Panc1 (cell line): ENCODE results near the gene C11orf24. TPM values are rescaled to one million over a fixed set of nuclear protein-coding genes. Genes with fewer than 3 reads are reported as not detected.

Experiments
- ATAC-seq: fragments of 200-7000 bp; cut with Tn5 transposase; 2 replicates; pipeline ENCODE4 v1.9.1; 2020; ENCODE audit warnings: mild to moderate bottlenecking, moderate library complexity
- BruUV-seq: library from RNA; stranded (reverse); fragments of 400-500 nt; replicated peaks from 2 replicates; lab custom pipeline; 2021; lab: Mats Ljungman, UMichigan
- CTCF ChIA-PET: fragments of 300-600 bp; sonication (Branson Sonifier 250); formaldehyde crosslinking; loops from one replicate; lab custom pipeline; 2022; ENCODE audit warnings: antibody characterized with exemption; lab: Charles Lee
- POLR2A ChIA-PET: fragments of 300-600 bp; sonication (Branson Sonifier 250); formaldehyde crosslinking; loops from one replicate; lab custom pipeline; 2022; ENCODE audit warnings: antibody characterized with exemption; lab: Charles Lee
- DNase-seq: peaks from one replicate; pipeline ENCODE4 v3.0.0-alpha.2; 2010; ENCODE audit warnings: low read depth, low spot score
- H3K27ac ChIP-seq: 2 replicates; pipeline ENCODE4 v1.5.1; 2011; ENCODE audit warnings: mild to moderate bottlenecking, low read length, inconsistent platforms
- H3K27me3 ChIP-seq: fragments of 200-500 bp; sonication (Bioruptor generic); 2 replicates; pipeline ENCODE4 v1.6.0; 2014; ENCODE audit warnings: low read length, inconsistent platforms; ENCODE audit not compliant: control insufficient read depth, insufficient read depth
- H3K36me3 ChIP-seq: fragments of 200-500 bp; sonication (Bioruptor generic); 2 replicates; pipeline ENCODE4 v1.5.1; 2014; ENCODE audit warnings: inconsistent platforms, mild to moderate bottlenecking, low read length, moderate library complexity; ENCODE audit not compliant: control insufficient read depth, insufficient read depth
- H3K4me1 ChIP-seq: 2 replicates; pipeline ENCODE4 v1.5.1; 2011; ENCODE audit warnings: inconsistent platforms, mild to moderate bottlenecking, low read length, moderate library complexity; ENCODE audit not compliant: control insufficient read depth, insufficient read depth
- H3K4me3 ChIP-seq, 2 experiments: 2 replicates each; pipeline ENCODE4 v1.5.1; 2011 to 2012; ENCODE audit warnings: low read depth in 2 of 2, low read length in 2 of 2, mild to moderate bottlenecking in 2 of 2, inconsistent platforms in 1 of 2, moderate library complexity in 1 of 2
- H3K9me3 ChIP-seq: fragments of 200-500 bp; sonication (Bioruptor generic); 2 replicates; pipeline ENCODE4 v1.5.1; 2014; ENCODE audit warnings: low read depth, mild to moderate bottlenecking, inconsistent platforms, low read length, moderate library complexity; ENCODE audit not compliant: control insufficient read depth, insufficient read depth
- POLR2AphosphoS5 ChIP-seq: IDR thresholded peaks from 2 replicates; pipeline ENCODE4 v1.6.1; 2012; ENCODE audit warnings: mild to moderate bottlenecking, low read depth, low read length, moderate library complexity
- SIN3A ChIP-seq: IDR thresholded peaks from 2 replicates; pipeline ENCODE4 v1.6.1; 2012; ENCODE audit warnings: low read depth, mild to moderate bottlenecking, low read length, moderate library complexity, borderline replicate concordance; ENCODE audit not compliant: insufficient read depth
- TCF7L2 ChIP-seq: IDR thresholded peaks from 2 replicates; pipeline ENCODE4 v1.6.1; 2011; ENCODE audit warnings: mild to moderate bottlenecking, low read depth, low read length, inconsistent platforms
- in situ Hi-C: cut with HindIII; loops from 2 replicates; pipeline ENCODE4 v1.10.0; 2016; ENCODE audit warnings: low sequenced_read_pairs, low pct_unique_long_range_greater_than_20kb
- intact Hi-C: fragments of 100-400 bp; cut with micrococcal nuclease; formaldehyde crosslinking; loops from one replicate; pipeline ENCODE4 v1.10.0; 2022; ENCODE audit not compliant: unreplicated experiment
- total RNA-seq: library from RNA; stranded (reverse); gene quantifications from one replicate; pipeline ENCODE4 v1.2.1, GENCODE V29; 2021; ENCODE audit not compliant: unreplicated experiment
- TF ChIP-seq, protein P1 (sequence below), 2 experiments: IDR thresholded peaks; 2 replicates each; pipeline ENCODE4 v1.6.1; 2011 to 2012; ENCODE audit warnings: low read depth in 2 of 2, control low read depth in 1 of 2, low read length in 1 of 2, mild to moderate bottlenecking in 1 of 2, moderate library complexity in 1 of 2; ENCODE audit not compliant: insufficient read depth in 1 of 2
- TF ChIP-seq, protein P2 (sequence below): fragments of 450-650 bp; IDR thresholded peaks from 2 replicates; pipeline ENCODE4 v1.5.1; 2017; ENCODE audit warnings: mild to moderate bottlenecking

The C11orf24 gene
- total RNA-seq, 1 experiment from 2014 or later: 53.1 TPM

DNA sequence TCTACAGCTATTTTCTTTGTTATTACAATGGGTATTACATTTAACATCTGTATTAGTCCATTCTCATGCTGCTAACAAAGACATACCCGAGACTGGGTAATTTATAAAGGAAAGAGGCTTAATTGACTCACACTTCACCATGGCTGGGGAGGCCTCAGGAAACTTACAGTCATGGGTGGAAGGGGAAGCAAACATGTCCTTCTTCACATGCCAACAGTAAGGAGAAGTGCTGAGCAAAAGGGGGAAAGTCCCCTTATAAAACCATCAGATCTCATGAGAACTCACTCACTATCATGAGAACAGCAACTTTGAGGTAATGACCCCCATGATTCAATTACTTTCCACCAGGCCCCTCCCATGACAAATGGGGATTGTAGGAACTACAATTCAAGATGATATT lies 42.2 kb downstream of the C11orf24 start:
- TF ChIP-seq POLR2AphosphoS5 (no peak), TCF7L2 (no peak), SIN3A (no peak)
- TF ChIP-seq, protein P1, sequence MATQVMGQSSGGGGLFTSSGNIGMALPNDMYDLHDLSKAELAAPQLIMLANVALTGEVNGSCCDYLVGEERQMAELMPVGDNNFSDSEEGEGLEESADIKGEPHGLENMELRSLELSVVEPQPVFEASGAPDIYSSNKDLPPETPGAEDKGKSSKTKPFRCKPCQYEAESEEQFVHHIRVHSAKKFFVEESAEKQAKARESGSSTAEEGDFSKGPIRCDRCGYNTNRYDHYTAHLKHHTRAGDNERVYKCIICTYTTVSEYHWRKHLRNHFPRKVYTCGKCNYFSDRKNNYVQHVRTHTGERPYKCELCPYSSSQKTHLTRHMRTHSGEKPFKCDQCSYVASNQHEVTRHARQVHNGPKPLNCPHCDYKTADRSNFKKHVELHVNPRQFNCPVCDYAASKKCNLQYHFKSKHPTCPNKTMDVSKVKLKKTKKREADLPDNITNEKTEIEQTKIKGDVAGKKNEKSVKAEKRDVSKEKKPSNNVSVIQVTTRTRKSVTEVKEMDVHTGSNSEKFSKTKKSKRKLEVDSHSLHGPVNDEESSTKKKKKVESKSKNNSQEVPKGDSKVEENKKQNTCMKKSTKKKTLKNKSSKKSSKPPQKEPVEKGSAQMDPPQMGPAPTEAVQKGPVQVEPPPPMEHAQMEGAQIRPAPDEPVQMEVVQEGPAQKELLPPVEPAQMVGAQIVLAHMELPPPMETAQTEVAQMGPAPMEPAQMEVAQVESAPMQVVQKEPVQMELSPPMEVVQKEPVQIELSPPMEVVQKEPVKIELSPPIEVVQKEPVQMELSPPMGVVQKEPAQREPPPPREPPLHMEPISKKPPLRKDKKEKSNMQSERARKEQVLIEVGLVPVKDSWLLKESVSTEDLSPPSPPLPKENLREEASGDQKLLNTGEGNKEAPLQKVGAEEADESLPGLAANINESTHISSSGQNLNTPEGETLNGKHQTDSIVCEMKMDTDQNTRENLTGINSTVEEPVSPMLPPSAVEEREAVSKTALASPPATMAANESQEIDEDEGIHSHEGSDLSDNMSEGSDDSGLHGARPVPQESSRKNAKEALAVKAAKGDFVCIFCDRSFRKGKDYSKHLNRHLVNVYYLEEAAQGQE (IDR thresholded peaks at IDR 0.05; ENCODE audit: insufficient read depth in 1 of 2, low read depth in 2 of 2, low read length in 1 of 2): no peak
- TF ChIP-seq, protein P2, sequence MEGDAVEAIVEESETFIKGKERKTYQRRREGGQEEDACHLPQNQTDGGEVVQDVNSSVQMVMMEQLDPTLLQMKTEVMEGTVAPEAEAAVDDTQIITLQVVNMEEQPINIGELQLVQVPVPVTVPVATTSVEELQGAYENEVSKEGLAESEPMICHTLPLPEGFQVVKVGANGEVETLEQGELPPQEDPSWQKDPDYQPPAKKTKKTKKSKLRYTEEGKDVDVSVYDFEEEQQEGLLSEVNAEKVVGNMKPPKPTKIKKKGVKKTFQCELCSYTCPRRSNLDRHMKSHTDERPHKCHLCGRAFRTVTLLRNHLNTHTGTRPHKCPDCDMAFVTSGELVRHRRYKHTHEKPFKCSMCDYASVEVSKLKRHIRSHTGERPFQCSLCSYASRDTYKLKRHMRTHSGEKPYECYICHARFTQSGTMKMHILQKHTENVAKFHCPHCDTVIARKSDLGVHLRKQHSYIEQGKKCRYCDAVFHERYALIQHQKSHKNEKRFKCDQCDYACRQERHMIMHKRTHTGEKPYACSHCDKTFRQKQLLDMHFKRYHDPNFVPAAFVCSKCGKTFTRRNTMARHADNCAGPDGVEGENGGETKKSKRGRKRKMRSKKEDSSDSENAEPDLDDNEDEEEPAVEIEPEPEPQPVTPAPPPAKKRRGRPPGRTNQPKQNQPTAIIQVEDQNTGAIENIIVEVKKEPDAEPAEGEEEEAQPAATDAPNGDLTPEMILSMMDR: no peak
- no peaks in the 10 kb centered on the region for H3K36me3 ChIP-seq
- intact Hi-C loops (no loop called here), in situ Hi-C loops (no loop called here)
- POLR2A ChIA-PET: interaction anchor here (0.7 kb wide), 1 partner anchor 17 kb away, joined by 3 read pairs; no protein-coding TSS in a partner anchor
- no peaks in the 10 kb centered on the region for H3K4me1 ChIP-seq
- CTCF ChIA-PET: no interaction called here
- H3K27me3 ChIP-seq: no peaks in the 10 kb centered on the region
- no peak overlapping the region for H3K27ac ChIP-seq
- H3K9me3 ChIP-seq: peaks cover 3% of the 10 kb centered on the region; the same call in 1 of the 2 replicates
- no TSS peak for BruUV-seq
- ATAC-seq (no peak), DNase-seq (no peak)
- no peak overlapping the region for H3K4me3 ChIP-seq

DNA sequence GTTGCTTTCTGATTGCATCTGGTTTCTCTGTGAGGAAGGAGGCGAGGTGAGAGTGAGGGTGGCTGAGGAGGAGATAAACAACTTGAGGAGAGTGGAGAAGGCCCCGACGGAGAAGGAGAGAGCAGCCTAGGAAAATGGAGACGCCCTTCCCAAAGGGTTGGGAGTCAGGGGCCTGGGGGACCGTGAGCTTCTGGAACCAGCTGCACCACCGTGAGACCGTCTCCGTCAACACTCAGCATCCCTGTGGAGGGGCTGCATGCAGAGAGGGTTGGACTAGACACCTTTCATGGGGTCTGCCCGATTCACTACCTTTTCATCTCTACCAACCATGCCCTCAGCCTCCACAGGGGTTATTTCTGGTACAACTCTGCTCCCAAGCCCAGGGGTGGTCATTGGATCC lies 45.4 kb downstream of the C11orf24 start:
- DNase-seq (no peak), ATAC-seq (no peak)
- H3K4me3 ChIP-seq: no peak overlapping the region
- POLR2A ChIA-PET: interaction anchor here (0.7 kb wide), 1 partner anchor 17 kb away, joined by 3 read pairs; no protein-coding TSS in a partner anchor
- CTCF ChIA-PET: no interaction called here
- H3K27me3 ChIP-seq: no peaks in the 10 kb centered on the region
- H3K36me3 ChIP-seq: no peaks in the 10 kb centered on the region
- H3K27ac ChIP-seq: no peak overlapping the region
- BruUV-seq: no TSS peak
- intact Hi-C loops (no loop called here), in situ Hi-C loops (no loop called here)
- TF ChIP-seq, protein P2: no peak
- TF ChIP-seq TCF7L2 (no peak), POLR2AphosphoS5 (no peak), SIN3A (no peak)
- TF ChIP-seq, protein P1 (IDR thresholded peaks at IDR 0.05; ENCODE audit: insufficient read depth in 1 of 2, low read depth in 2 of 2, low read length in 1 of 2): no peak
- peaks cover 3% of the 10 kb centered on the region; the same call in 1 of the 2 replicates for H3K9me3 ChIP-seq
- no peaks in the 10 kb centered on the region for H3K4me1 ChIP-seq
